NCI-H187 (cell line): ENCODE measurements around the gene IMPA2.

Experiments
- DNase-seq, 2 experiments: peaks; one replicate each; lab custom pipeline; 2025; lab: John Stamatoyannopoulos, UW

IMPA2 gene

GRCh38 chr18:12008181-12008767 is 27.0 kb downstream of the IMPA2 start:
- DNase-seq, result no peak

- DNase-seq, result no peak
These were observed 27.7 kb downstream of the IMPA2 start for GRCh38 chr18:12008842-12009580.

GRCh38 chr18:12009581-12010140 is 28.4 kb downstream of the IMPA2 start:
- no peak for DNase-seq

- DNase-seq, result no peak
These were observed 29.0 kb downstream of the IMPA2 start for GRCh38 chr18:12010187-12010802.

- no peak for DNase-seq
These were observed 30.1 kb downstream of the IMPA2 start for GRCh38 chr18:12011199-12011956.

GRCh38 chr18:12011957-12012549 is 30.7 kb downstream of the IMPA2 start:
- DNase-seq, result no peak

- no peak for DNase-seq
These were observed 31.4 kb downstream of the IMPA2 start for GRCh38 chr18:12012697-12013096.

GRCh38 chr18:12013186-12013916 is 32.0 kb downstream of the IMPA2 start:
- DNase-seq, result no peak

GRCh38 chr18:12014086-12014485 is 32.8 kb downstream of the IMPA2 start:
- DNase-seq, result no peak

GRCh38 chr18:12014521-12015415 is 33.5 kb downstream of the IMPA2 start:
- no peak for DNase-seq

GRCh38 chr18:12015416-12016062 is 34.2 kb downstream of the IMPA2 start:
- no peak for DNase-seq

- DNase-seq, result no peak
These were observed 35.8 kb downstream of the IMPA2 start for GRCh38 chr18:12017081-12017480.

- no peak for DNase-seq
These were observed 37.6 kb downstream of the IMPA2 start for GRCh38 chr18:12018861-12019260.

- no peak for DNase-seq
These were observed 39.8 kb downstream of the IMPA2 start for GRCh38 chr18:12021077-12021476.

GRCh38 chr18:12021596-12021995 is 40.3 kb downstream of the IMPA2 start:
- DNase-seq, result no peak

GRCh38 chr18:12023375-12023774 is 42.1 kb downstream of the IMPA2 start:
- no peak for DNase-seq

GRCh38 chr18:12026562-12026961 is 45.3 kb downstream of the IMPA2 start:
- no peak for DNase-seq

GRCh38 chr18:12027046-12027445 is 45.7 kb downstream of the IMPA2 start:
- DNase-seq, result no peak

- no peak for DNase-seq
These were observed 46.2 kb downstream of the IMPA2 start for GRCh38 chr18:12027480-12027879.
